NCI-H2196 (cell line): ENCODE results near the gene TBX1.
"Not testable (repeated sequence)": the region's sequence is repeated elsewhere in the genome, so short reads cannot be mapped to it uniquely, and the experiment has no call there.

Experiments
- DNase-seq: peaks from one replicate; lab custom pipeline; 2025; ENCODE audit not compliant: unreplicated experiment; lab: John Stamatoyannopoulos, UW

Gene TBX1

DNA sequence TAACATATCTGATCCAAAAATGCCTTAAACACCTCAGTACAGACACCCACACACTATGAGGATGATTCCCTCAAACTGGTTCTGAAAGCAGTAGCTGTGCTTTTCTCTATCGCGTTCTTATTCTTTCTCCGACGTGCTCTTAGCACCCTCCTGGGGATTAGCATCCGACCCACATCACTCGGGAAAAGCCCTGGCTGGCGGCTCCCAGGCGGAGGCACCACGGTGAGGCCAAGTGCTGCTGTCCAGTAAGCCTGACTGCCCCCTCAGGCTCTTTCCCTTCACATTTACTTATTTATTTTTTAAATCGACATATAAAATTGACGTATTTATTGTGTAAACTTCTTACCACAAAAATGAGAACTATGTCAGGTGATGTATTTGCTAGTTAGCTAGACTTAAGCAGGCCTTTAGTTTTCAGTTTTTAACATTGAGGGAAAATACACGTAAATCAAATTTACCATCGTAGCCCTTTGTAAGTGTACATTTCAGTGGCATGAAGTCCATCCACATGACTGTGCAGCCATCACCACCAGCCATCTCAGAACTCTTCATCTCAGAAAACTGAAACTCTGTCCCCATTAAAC lies 19.2 kb downstream of the TBX1 start:
- no peak for DNase-seq

DNA sequence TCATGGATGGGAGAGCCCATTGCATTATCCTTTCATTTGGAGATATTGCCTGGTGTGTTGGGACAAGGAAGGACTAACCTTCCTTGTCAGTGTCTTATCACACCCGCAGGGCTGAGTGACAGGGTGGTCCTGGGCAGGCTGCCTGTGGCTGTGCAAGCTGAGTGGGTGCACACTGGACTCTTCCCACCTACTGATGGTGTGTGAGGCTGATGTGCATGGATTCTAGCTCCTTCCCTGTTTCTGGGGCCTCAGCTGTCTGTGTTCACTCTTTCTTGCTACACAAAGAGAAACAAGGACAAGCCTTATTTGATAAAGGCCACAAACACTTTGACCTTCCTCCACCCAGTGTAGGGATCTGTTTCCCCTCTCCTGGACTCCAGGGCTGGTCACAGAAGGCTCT lies 22.0 kb downstream of the TBX1 start:
- DNase-seq: no peak

DNA sequence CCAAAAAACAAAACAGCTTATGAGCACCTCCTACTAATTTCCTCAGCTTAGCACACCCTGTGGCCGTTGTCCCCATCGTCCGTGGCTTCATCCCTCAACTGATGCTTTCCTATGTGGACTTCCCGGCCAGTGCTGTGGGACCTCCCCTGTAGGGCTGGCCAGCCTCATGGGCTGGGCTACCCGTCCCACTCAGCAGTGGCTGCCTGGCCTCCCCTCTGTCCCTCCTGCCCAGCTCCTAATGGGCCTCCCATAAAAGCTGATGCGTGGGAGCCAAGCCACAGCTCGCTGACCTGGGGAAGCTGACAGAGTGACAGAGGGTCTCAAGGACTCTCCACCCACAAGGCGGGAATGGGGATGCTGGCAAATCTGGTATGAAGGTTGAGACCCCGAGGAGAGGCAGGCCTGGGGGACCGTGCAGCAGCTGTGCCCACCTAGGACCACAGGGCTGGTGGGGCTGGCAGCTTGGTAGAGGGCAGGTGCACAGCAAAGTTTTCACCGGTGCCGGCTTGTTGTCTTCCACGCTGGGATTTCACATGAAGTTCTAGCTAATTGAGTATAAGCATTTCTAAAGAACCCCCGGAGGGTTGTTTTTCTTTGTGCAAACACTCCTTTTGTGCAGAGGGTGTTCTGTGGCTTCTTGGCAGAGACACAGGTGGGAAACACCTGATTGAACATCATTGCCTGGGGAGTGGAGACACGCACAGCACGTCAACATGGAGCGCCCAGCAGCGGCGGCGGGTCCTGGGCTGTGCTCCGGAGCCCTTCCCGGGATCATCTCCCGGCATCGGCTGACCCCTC lies 23.2 kb downstream of the TBX1 start:
- no peak for DNase-seq

DNA sequence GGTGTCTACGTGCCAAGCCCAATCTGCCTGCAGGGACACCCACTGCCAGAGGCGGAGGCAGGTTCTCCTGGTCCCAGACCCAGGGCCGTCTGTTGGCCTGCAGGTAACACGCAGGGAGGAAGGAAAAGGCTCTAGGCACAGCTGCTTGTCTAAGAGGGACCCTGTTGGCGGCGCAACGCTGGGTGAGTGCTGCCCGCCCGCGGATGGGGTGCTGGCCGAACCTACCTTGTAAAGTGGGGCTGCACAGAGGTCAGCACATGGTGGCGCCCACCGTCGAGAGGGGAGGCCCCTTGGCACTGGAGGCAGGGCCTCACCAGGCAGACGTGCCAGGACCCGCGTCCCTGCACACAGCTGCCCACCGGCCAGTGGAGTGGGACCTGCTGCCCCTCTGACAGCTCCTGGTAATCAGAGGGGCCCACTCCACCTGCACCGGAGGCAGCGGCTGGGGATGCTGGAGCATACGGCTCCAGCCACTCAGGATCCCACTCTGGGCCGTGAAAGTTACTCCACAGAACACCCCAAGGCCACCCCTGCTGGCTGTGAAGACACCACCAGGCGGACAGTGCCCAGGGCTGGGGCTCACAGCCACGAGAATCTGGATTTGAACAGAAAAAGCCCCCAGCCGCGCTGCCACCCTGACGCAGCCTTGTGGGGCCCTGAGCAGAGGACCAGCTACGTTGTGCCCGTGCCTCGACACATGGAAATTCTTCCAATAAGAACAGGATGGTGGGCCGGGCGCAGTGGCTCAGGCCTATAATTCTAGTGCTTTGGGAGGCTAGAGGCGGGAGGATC lies 24.0 kb downstream of the TBX1 start:
- DNase-seq: no peak

DNA sequence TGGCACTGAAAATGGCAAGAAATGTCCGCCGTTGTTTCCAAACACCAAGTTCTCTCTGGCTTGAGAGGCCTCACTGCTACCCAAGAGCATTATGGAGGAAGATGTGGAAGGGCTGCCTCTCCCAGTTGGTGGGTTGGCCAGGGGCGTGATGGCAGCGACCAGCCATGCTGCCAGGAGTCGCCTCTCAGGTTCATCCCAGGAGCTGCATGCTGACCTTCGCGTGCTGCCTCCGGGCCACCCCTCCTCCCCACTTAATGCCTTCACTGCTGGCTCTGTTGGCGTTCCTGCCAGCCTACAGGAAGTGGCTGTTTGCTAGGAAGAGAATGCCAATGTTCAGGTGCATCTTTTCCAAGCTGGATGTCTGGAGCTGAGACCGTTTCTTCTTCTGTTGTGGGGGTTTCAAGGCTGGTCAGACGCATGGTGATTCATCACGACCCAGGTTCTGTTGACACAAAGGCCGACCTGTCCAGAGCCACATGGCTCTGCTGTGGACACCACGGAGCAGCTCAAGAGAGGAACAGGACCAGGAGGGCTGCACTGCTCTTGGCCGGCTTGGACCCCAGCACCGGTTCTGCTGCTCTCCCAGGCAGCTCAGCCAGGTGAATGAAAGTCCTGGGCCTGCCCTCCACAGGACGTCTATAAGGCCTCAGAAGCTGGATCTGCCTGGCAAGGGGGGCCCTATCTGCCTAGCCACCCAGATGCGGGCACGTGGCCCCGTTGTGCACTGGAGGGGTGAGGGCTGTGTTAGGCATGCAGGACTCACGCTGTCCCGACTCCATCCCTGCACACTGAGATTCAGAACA lies 25.1 kb downstream of the TBX1 start:
- no peak for DNase-seq

DNA sequence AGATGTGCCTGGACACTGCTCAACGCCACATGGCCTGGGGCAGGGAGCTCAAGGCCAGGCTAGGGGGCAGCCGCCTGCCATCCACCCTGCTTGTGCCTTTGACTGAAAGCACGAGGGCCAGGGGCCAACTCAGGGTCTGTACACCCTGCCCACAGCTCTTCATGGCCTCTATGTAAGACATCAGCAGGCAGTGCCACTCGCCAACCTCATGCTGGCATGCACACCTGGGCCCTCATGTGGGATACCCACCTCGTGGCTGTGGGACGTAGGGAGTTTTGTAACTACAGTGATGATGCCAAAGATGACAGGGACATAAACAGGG lies 25.6 kb downstream of the TBX1 start:
- no peak for DNase-seq

DNA sequence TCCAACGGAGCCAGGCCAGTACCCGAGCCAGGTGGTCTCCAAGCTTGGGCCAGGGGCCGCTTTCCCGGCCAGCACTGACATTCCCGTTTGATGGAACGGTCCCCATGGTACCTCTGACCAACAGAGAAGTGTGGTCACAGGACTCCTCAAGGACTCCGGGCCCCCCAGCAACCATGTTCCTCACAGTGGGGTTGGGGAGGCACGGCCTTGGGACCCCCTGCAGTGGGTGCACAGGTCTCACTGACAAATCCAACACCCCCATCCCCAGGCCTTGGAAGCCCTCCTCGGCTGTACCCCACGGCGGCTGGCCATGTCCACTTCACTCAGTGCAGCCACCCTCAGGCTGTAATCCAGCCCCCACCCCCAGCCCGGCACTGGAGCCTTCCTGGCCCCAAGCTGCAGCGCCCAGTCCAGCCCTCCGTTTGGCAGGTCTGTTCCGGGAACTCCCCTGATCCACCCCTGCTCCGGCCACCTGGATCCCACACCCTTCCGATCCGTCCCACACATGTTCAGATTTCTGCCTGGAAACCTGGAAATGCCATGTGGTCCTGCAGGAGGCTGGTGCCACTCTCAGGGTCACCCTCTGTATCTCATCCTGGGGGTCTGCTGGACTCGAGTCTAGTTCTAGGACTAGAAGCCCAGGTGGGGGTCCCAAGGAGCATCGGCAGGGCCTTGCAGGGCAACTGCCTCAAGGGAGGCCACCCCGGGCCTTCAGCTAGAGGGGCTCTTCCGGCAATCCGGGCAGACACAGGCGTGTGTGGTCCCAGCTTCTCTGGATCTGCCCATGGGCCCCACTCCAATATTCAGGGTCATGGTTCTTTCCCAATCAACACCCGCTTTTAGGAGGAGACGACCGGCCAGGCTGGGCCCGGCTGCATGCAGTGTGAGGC lies 26.6 kb downstream of the TBX1 start:
- no peak for DNase-seq

DNA sequence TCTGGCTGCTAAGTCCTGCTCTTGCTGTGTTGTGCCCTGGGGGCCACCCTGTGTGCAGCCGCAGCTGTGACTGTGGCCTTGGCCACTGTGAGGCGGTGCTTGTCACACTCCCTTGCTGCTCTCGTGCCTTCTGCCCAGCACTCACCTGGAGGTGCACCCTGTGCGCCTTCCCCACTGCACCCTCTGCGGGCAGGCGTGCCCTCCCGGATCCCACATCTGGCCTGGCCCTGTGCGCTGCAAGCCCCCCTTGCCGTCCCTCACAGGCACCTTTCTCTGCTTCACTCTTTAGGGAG lies 27.2 kb downstream of the TBX1 start:
- no peak for DNase-seq

DNA sequence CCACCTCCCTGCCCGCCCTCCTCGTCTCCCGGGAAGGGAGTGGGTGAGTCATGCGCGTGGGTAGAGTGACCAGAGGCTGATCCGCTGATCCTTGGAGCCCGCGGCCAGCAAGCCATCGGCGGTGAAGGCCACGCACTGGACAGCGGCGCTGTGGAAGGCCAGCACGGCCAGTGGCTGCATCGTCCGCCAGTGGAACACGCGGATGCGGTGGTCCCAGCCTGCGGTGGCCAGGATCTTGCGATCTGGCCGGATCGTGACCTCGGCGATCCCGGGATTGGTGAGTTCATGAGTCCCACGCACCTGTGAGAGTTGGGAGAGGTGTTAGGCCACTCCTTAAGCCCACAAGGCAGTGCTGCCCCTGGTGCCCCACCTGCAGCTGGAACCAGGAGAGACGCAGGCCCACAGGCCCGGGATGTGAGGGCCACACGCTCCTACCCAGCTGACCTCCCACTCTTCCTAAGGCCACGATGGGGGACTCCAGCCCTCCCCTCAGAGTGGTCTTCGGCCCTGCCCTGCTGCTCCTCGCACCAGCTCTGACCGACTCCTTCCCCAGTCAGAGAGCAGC lies 28.2 kb downstream of the TBX1 start:
- DNase-seq: no peak

DNA sequence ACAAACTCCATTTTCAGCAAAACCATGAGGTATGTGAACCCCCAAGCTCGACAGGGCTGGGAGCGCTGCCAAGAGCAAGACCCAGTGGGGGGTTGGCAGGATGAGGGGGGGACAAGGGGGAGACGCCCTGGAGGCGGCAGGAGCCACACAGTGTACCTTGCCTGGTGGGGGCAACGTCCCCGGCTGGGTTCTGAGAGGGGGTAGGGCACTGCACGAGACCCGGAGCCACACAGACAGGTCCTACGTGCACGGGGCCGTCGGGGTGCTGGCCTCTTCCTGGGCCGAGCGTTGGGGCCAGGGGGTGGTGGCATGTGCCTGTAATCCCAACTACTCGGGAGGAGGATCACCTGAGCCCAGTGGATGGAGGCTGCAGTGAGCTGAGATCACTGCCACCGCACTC lies 28.8 kb downstream of the TBX1 start:
- DNase-seq: no peak

DNA sequence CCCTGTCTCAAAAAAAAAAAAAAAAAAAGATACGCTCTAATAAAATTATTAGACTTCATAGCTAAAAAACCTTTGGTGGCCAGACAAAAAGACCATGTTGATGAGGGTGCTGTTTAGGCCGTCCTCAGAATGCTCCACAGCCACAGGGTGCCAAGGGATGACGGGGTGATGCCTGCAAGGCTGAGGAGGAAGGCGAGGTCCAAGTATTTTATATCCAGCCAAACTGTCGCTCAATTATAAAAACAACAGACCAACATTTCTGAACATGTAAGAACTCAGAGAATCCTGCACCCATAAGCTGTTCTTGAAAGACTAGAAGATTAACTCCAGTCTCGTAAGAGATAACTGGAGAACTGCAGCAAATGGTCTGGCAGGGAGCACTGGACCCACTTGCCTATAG lies 29.2 kb downstream of the TBX1 start:
- no peak for DNase-seq

DNA sequence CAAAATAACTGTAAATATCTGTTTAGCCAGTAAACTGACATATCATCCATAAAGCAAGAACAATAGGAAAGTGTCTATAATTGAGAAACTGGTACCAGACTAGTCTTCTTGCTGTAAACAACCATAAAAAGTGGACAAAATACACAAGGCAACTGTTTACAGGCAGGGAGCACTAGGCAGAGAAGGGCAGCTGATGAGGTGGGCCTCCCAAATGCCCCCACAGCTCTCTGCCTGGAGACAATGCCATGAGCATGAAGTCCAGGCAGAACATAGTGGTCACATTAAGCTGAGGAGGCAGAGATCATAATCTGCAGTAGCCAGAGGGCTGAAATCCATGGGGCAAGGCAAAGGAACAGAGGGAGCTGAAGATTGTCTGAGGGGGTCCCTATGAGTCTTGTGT lies 30.7 kb downstream of the TBX1 start:
- no peak for DNase-seq

DNA sequence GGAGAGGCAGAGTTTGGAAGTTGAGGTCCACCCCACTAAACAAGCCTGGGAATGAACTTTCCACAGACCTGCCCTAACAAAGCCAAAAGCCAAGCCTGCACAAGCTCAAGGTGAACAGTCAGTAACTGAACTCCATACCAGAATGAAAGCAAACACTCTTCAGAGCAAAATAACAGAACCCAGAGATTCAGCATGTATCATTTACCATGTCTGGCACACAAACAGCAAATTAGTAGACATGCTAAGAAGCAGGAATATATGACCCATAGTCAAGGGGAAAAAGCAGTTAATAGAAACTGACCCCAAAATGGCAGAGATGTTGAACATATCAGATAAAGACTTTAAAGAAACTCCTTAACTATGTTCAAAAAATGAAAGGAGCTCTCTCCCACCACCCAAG lies 31.3 kb downstream of the TBX1 start:
- DNase-seq: no peak

DNA sequence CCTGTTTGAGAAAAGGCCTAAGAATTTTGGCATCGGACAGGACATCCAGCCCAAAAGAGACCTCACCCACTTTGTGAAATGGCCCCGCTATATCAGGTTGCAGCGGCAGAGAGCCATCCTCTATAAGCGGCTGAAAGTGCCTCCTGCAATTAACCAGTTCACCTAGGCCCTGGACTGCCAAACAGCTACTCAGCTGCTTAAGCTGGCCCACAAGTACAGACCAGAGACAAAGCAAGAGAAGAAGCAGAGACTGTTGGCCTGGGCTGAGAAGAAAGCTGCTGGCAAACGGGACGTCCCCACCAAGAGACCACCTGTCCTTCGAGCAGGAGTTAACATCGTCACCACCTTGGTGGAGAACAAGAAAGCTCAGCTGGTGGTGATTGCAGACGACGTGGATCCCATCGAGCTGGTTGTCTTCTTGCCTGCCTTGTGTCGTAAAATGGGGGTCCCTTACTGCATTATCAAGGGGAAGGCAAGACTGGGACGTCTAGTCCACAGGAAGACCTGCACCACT lies 31.9 kb downstream of the TBX1 start:
- DNase-seq: not testable (repeated sequence)

DNA sequence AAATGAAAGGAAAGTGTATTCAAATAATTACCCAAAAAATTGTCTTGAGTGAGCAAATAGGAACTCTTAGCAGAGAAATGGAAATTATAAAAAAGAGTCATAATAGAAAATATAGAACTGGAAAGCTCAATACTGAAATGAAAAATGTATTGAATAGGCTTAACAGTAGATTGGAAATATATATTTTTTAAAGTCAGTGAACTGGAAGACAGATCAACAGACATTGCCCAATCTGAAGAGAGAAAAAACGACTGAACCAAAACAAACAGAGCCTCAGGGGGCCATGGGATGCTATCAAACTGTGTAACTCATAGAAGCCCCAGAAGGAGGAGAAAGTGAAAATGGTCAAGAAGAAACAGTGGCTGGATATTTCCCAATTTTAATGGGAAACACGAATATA lies 32.6 kb downstream of the TBX1 start:
- no peak for DNase-seq

DNA sequence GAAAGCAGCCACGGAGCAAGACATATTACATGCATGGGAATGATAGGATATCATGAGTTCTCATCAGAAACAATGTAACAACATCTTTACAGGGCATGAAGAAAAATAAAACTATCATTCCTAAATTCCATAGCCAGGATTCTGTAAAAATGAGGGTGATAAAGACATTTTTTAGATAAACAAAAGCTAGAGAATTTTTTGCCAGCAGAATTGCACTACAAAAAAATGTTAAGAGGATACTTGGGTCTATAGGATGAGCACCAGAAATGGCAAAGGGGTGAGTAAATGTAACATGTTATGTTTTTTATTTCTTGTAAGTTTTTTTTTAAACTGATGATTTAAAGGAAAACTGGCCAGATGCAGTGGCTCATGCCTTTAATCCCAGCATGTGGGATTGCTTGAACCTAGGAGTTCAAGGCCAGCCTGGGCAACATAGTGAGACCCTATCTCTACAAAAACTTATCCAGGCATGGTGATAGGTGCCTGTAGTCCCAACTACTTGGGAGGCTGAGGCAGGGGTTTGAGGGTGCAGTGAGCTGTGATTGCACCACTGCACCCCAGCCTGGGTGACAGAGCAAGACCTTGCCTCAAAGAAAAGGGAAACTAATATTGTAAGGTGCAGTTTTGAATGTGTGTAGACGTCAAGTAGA lies 33.2 kb downstream of the TBX1 start:
- no peak for DNase-seq

DNA sequence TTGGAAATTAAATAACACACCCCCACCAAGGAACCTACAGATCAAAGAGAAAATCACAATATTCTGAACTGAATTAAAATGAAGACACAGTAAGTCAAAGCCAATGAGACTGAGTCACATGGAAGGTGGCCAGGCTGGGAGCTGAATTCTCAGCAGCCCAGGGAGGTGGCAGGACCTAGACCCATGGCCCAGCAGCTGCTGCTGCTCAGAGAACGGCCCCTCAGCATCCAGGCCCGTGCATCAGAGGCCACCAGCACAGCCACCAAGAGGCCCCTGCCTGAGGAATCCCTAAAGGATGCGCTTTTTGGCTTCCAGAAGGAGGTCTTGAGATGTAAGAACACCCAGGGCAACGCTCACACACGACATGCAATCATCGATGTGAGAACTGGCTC lies 35.0 kb downstream of the TBX1 start:
- no peak for DNase-seq

DNA sequence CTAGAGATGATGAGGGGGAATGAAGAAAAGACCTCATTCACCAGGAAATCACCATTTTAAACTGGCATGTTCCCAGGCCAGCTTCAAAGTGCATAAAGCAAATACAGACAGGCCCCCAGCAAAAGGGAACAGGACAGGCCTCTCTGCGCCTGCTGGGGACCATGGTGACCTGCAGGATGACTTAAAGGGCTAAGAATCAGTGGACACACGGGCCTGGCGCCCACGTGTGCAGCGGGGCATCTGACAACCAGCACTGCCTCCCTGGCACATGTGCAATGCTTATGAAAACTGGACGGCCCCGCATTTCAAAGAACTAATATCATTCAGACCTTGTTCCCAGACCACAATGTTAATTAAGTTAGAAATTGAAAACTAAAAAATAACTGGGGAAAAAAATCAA lies 35.6 kb downstream of the TBX1 start:
- no peak for DNase-seq

DNA sequence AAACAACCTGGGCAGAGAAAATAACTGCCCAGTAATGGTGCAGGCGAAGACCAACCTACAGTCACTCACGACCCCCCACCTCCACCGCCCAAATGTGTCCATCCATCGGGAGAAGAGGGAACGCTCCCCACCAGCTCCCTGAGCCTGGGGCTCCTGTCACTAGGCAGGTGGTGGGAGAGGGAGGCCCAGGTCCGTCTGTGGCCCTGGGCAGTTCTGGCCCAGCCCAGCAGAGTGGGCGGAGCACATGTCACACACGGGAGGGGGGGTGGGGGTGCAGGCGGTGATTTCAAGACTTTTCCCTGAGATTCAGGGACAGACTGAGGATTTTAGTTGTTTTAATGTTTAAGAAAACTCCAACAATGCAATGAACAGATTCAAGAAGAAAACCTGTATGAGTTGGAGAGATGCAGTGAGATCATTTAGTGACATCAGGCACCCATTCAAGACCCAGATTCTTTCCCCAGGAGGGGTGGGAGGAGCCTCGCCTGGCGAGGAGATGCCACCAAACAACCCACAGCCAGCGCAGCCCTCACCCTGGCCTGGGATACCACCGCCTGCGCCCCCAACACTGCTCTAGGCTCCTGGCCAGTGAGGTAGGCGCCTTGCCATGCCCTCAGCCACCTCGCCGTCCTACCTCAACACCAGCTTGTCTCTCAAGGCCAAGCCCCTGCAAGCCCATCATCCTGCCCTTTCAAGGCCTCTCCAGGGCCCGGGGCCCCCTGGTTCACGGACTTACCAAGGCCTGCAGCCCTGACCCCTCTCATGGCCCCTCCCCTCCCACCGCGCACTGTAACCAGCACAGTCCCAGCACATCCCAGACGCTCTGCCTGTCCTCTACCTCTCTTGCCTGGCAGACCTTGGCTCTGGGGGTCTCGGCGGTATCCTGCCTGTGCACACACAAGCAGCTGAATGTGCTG lies 36.8 kb downstream of the TBX1 start:
- DNase-seq: no peak
